ENCODE results near the gene DISC1.

The DISC1 gene

DNA sequence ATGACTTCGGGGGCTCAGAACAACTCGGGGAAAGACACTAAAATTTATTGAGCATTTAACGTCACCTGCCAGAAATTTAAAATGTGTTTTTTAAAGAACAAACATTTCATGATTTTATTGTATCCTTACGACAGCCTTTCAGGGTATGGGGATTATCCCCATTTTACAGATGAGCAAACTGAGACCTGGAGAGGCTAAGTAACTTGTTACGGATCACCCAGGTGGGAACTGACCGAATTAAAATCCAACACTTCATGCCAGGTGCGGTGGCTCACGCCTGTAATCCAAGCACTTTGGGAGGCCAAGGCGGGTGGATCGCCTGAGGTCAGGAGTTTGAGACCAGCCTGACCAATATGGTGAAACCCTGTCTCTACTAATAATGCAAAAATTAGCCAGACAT lies 50.9 kb downstream of the DISC1 start:
- TF ChIP-seq, protein P1, sequence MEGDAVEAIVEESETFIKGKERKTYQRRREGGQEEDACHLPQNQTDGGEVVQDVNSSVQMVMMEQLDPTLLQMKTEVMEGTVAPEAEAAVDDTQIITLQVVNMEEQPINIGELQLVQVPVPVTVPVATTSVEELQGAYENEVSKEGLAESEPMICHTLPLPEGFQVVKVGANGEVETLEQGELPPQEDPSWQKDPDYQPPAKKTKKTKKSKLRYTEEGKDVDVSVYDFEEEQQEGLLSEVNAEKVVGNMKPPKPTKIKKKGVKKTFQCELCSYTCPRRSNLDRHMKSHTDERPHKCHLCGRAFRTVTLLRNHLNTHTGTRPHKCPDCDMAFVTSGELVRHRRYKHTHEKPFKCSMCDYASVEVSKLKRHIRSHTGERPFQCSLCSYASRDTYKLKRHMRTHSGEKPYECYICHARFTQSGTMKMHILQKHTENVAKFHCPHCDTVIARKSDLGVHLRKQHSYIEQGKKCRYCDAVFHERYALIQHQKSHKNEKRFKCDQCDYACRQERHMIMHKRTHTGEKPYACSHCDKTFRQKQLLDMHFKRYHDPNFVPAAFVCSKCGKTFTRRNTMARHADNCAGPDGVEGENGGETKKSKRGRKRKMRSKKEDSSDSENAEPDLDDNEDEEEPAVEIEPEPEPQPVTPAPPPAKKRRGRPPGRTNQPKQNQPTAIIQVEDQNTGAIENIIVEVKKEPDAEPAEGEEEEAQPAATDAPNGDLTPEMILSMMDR (IDR thresholded peaks at IDR 0.05) = no peak

DNA sequence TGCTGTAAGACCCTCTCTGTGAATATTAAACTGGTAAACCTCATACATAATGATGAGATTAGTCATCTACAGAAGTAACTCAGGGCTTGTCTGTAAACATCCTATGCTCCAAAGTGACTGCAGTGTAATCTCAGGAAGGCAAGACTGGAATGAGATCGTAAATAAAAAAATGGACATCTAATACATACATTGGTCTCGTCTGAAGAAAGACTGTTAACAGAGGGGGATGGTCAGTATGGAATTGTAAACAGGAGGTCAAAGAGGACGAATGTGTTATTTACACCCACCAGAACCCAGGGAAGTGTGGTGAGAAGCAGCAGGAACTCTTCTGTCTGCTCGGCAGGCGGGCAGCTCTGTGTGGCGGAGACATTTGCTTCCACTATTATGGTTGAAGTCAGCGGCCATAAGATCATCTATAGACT lies 51.4 kb downstream of the DISC1 start:
- TF ChIP-seq, protein P1 (IDR thresholded peaks at IDR 0.05) = no peak

DNA sequence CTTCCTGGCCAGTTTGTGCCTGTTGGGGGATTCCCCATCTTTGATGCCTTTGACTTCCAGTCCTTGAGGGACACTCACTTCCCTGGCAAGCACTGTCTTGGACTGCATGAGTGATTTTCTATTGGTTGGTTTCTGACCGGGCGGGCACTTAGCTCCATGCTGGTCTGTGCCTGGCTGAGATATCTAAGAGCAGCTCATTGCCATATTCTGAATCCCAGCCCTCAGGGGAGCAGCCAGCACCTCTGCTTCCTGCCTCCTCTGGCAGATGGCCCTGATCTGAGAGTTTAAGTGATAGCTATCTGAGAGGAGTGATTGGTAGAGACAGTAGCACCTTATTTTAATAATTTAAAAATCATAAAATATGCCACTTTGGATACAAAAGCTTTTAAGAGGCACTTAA lies 52.5 kb downstream of the DISC1 start:
- TF ChIP-seq, protein P1 (IDR thresholded peaks at IDR 0.05) = no peak

DNA sequence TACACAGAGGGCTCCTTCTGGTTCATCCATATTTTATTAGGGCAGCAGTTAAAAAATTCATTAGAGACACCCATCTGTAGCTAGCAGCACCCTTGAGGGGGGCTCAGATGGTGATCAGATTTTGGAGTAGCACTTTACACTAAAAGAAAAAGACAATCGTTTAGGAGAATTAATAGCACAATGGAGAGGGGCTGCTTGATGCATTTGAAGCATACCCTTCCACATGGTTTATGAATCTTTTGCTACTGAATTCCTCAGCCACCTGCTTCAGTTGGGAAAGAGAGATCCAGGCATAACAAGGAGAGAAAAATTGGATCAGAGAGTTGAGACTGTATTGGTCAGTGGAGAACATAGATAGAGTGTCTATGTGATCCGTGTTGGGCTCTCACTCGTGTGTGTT lies 54.4 kb downstream of the DISC1 start:
- TF ChIP-seq, protein P1 (IDR thresholded peaks at IDR 0.05) = no peak

DNA sequence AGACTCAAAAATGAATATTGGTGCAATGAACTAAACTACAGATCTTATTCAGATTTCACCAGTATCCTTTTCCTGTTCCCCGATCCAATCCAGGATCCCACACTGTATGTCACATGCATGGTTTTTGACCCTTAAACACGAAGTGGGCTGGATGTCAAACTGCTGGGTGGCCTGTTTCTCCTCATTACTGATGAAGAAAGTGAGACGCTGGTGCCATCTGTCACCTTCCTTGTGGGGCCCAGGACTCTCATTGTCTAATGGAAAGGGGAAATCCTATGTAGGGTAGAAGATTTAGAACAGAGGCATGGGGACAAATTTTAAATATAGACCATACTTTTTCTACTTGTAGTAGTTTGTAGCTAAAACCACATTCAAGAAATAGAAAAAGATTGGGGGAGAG lies 56.2 kb downstream of the DISC1 start:
- TF ChIP-seq, protein P1 (IDR thresholded peaks at IDR 0.05) = no peak

DNA sequence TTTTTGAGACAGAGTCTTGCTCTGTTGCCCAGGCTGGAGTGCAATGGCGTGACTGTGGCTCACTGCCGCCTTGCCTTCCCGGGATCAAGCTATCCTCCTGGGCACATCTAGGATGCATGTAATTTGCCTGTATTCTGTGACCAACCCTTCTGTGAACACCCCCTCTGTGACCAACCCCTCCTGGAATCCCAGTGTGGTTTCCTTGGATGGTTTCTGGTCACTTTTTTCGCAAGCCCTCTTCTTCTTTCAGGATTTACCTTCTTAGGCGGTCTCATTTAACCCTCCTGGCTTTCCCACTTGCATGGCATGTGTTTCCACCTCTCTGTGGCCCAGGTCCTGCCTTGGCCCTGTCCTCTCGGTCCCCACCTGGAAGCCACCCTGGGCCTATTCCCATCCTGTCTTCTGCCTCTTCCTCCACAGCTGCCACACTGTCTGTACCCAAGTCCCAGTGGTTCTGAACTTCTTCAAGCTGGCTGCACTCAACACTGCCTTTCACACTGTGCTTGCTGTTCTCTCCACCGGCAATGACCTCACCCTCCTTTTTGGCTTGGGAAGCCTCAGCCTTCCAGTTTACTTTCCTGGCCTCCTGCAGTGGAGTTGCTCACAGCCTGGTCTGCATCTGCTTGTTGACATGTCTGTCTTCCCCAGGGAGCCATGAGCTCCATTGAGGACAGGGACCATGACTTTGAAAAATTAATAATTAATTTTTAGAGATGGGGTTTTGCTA lies 57.0 kb downstream of the DISC1 start:
- TF ChIP-seq, protein P1 (IDR thresholded peaks at IDR 0.05) = no peak

DNA sequence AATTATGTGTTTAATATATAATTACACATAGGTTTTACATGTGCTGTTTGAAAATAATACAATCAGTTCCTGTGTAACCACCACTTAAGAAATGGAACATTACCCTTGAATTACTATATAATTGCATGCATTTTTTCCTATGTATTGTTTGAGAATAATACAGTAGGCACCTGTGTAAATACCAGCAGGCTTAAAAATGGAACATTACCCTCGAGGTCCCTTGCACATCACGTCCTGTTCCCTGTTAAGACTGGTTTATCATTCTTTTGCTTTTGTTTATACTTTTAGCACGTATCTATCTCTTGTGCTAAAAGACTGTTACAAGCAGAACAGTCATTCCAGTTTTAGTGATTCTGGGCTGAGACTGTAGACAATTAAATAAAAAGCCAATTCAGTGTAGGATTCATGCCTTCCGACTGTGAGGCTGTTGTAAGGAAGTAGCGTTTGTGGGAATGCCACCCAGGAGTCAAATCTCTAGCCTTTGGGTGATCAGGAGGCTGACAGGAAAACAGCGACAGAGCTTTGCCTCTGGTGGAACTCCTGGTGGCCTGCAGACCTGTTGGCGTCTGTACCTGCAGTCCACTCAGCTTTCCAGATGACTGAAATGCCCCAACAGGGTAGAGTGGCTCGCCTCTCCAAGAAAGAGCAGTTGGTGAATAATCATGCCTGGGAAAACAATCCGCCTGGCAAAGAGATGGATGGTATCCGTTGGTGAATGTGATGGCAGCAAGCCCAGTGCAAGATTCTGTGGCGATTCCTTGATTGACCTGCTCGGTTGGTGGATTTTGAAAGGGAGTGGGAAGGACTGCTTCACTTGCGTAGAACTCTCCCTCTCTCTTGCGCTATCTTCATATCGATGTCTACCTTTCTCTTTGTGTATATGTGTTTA lies 58.0 kb downstream of the DISC1 start:
- TF ChIP-seq, protein P1 (IDR thresholded peaks at IDR 0.05) = no peak

All from LNCAP (cell line).